MM.1S (cell line): ENCODE data around the gene ADSS1.

Experiments used
- DNase-seq: peaks from one replicate; pipeline ENCODE4 v3.0.0-alpha.2; 2015
- H2AFZ ChIP-seq: fragments of 300-600 bp; sonication (generic); 2 replicates; pipeline ENCODE4 v1.6.0; 2016; ENCODE audit warnings: antibody characterized with exemption, low read length
- H3F3A ChIP-seq: fragments of 300-600 bp; sonication (generic); 2 replicates; pipeline ENCODE4 v1.6.1; 2016; ENCODE audit warnings: mild to moderate bottlenecking, antibody characterized with exemption, low read length, moderate library complexity, mixed read lengths; ENCODE audit not compliant: insufficient read depth
- H3K27ac ChIP-seq: fragments of 300-600 bp; sonication (generic); 2 replicates; pipeline ENCODE4 v1.5.1; 2016; ENCODE audit warnings: mild to moderate bottlenecking, low read length
- H3K27me3 ChIP-seq: fragments of 300-600 bp; sonication (generic); replicated peaks from 2 replicates; pipeline ENCODE4 v1.6.0; 2016; ENCODE audit warnings: low read length; ENCODE audit not compliant: insufficient read depth
- H3K36me3 ChIP-seq: fragments of 300-600 bp; sonication (generic); replicated peaks from 2 replicates; pipeline ENCODE4 v1.6.1; 2016; ENCODE audit warnings: mild to moderate bottlenecking, low read length, mixed read lengths; ENCODE audit not compliant: insufficient read depth
- H3K4me1 ChIP-seq: fragments of 300-600 bp; sonication (generic); 2 replicates; pipeline ENCODE4 v1.6.1; 2016; ENCODE audit warnings: low read length, mixed read lengths
- H3K4me2 ChIP-seq: fragments of 300-600 bp; sonication (generic); 2 replicates; pipeline ENCODE4 v1.6.0; 2016; ENCODE audit warnings: low read depth, low read length
- H3K4me3 ChIP-seq: fragments of 300-600 bp; sonication (generic); 2 replicates; pipeline ENCODE4 v1.5.1; 2016; ENCODE audit warnings: low read length, mixed read lengths
- H3K79me2 ChIP-seq: fragments of 300-600 bp; sonication (generic); 2 replicates; pipeline ENCODE4 v1.6.1; 2016; ENCODE audit warnings: mixed run types, low read length, mixed read lengths
- H3K9ac ChIP-seq: fragments of 300-600 bp; sonication (generic); 2 replicates; pipeline ENCODE4 v1.6.1; 2016; ENCODE audit warnings: low read length, mixed read lengths
- H3K9me2 ChIP-seq: fragments of 300-600 bp; sonication (generic); replicated peaks from 2 replicates; pipeline ENCODE4 v1.6.1; 2016; ENCODE audit warnings: mild to moderate bottlenecking, low read length, mixed read lengths; ENCODE audit not compliant: insufficient read depth
- H3K9me3 ChIP-seq: fragments of 300-600 bp; sonication (generic); replicated peaks from 2 replicates; pipeline ENCODE4 v1.6.1; 2016; ENCODE audit warnings: mild to moderate bottlenecking, low read length, mixed read lengths; ENCODE audit not compliant: insufficient read depth
- H4K20me1 ChIP-seq: fragments of 300-600 bp; sonication (generic); 2 replicates; pipeline ENCODE4 v1.6.1; 2016; ENCODE audit warnings: mild to moderate bottlenecking, low read length, moderate library complexity, mixed read lengths; ENCODE audit not compliant: insufficient read depth
- EZH2 ChIP-seq: fragments of 300-600 bp; sonication (generic); optimal IDR thresholded peaks from 2 replicates; pipeline ENCODE3; 2017; ENCODE audit warnings: low read depth, mild to moderate bottlenecking, antibody characterized with exemption, low read length, mixed read lengths
- EZH2phosphoT487 ChIP-seq: fragments of 300-600 bp; sonication (generic); IDR thresholded peaks from 2 replicates; pipeline ENCODE4 v1.6.1; 2018; ENCODE audit warnings: antibody characterized with exemption, low read length
- TF ChIP-seq, protein P1 (sequence below): fragments of 300-600 bp; sonication (generic); IDR thresholded peaks from 2 replicates; pipeline ENCODE4 v1.5.1; 2016; ENCODE audit warnings: antibody characterized with exemption, low read length, mixed read lengths

The ADSS1 gene

DNA sequence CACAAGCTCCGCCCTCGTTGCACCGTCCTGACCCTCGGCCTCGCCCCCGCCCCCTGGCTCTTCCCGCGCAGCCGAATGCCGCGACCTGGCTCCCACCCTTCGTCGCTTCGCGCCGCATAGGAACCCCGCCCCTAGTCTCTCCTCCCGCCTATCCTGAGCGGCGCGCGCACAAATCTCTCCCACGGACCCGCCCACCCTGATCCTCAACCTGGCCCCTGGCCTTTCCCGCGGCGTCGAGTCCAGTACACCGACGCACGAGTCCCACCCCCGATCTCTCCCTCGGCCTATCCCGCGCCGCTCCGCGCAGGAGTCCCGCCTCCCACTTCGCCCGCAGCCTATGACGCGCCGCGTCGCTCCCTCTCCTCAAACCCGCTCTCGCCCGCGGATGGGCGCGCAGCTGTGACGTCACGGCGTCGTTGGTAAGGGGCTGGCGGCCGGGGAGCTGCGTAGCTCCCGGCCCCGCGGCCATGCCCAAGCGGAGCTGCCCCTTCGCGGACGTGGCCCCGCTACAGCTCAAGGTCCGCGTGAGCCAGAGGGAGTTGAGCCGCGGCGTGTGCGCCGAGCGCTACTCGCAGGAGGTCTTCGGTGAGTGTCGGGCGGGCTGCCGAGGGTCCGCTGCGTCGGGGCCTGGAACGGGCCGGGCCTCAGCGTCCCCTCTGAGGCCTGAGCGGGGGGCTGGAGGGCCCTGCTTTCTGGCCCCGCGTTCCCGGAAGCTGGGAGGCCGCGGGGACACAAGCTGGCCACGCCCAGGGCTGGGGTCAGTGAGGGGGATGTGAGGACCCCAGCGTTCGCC lies 28.9 kb downstream of the ADSS1 start, which contains the start of gene SIVA1:
SIVA1 (plus strand) TSS at position 413 of the 793 bp plus-strand sequence; CDS start at position 468, 55 bp downstream.
- Histone ChIP-seq H3K36me3 (no peaks in the 10 kb centered on the region), H3K9ac (peak within 1 kb of the TSS; percentile 91), H3K79me2 (peaks cover 32% of the 10 kb centered on the region), H3K4me2 (peak within 1 kb of the TSS; percentile 82), H3K9me2 (no peaks in the 10 kb centered on the region), H3K9me3 (no peaks in the 10 kb centered on the region), H4K20me1 (no peaks in the 10 kb centered on the region), H3K4me3 (peak within 1 kb of the TSS; percentile 88), H2AFZ (peak within 1 kb of the TSS; percentile 72), H3F3A (no peaks in the 10 kb centered on the region), H3K27ac (peak within 1 kb of the TSS; percentile 64; the same call in 1 of the 2 replicates), H3K4me1 (no peaks in the 10 kb centered on the region), H3K27me3 (no peaks in the 10 kb centered on the region)
- TF ChIP-seq, protein P1, sequence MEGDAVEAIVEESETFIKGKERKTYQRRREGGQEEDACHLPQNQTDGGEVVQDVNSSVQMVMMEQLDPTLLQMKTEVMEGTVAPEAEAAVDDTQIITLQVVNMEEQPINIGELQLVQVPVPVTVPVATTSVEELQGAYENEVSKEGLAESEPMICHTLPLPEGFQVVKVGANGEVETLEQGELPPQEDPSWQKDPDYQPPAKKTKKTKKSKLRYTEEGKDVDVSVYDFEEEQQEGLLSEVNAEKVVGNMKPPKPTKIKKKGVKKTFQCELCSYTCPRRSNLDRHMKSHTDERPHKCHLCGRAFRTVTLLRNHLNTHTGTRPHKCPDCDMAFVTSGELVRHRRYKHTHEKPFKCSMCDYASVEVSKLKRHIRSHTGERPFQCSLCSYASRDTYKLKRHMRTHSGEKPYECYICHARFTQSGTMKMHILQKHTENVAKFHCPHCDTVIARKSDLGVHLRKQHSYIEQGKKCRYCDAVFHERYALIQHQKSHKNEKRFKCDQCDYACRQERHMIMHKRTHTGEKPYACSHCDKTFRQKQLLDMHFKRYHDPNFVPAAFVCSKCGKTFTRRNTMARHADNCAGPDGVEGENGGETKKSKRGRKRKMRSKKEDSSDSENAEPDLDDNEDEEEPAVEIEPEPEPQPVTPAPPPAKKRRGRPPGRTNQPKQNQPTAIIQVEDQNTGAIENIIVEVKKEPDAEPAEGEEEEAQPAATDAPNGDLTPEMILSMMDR = no peak
- TF ChIP-seq EZH2phosphoT487 (no peak), EZH2 (no peak)
- peak; percentile 94 for DNase-seq

DNA sequence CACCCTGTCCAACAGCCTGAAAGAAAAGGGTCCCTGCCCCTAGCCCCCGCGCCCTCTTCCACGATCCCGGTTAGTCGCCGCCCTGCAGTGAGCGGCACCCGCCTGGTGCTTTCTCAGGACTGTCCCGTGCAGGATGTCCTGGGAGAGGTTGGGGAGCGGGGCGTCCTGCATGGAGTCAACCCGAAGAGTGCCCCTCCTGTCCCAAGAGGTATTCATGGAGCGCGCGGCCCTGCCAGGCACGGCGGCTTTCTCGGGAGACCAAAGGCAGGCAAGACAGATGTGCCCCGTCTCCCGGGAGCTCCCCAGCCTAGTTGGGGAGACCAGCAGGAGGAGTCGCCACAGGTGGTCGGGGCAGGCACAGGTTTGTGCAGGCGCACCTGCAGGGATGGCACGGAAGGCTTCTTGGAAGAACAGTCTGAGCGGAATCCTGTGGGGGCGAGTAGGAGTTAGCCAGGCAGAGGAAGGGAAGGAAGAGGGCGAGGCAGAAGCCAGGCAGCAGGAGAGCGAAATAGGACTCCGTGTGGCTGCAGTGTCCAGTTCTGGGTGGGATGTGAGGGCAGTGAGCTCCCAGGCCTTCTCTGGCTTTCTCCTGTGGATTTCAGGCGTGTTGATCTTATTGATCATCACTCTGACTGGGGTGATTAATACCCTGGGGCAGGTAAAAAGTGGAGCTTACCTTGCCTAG lies 29.6 kb downstream of the ADSS1 start:
- Histone ChIP-seq H3K36me3 (no peaks in the 10 kb centered on the region), H3K4me1 (no peaks in the 10 kb centered on the region), H3K4me2 (peak overlapping the region; percentile 82), H3K9me3 (no peaks in the 10 kb centered on the region), H3K27ac (no peak overlapping the region), H3K9me2 (no peaks in the 10 kb centered on the region), H3F3A (no peaks in the 10 kb centered on the region), H2AFZ (peak overlapping the region; percentile 53; the same call in 1 of the 2 replicates), H3K27me3 (no peaks in the 10 kb centered on the region), H3K9ac (peak overlapping the region; percentile 91), H3K79me2 (peaks cover 32% of the 10 kb centered on the region), H4K20me1 (no peaks in the 10 kb centered on the region), H3K4me3 (peak overlapping the region; percentile 88)
- TF ChIP-seq EZH2phosphoT487 = no peak
- TF ChIP-seq, protein P1 = no peak
- TF ChIP-seq EZH2 = no peak
- no peak for DNase-seq

DNA sequence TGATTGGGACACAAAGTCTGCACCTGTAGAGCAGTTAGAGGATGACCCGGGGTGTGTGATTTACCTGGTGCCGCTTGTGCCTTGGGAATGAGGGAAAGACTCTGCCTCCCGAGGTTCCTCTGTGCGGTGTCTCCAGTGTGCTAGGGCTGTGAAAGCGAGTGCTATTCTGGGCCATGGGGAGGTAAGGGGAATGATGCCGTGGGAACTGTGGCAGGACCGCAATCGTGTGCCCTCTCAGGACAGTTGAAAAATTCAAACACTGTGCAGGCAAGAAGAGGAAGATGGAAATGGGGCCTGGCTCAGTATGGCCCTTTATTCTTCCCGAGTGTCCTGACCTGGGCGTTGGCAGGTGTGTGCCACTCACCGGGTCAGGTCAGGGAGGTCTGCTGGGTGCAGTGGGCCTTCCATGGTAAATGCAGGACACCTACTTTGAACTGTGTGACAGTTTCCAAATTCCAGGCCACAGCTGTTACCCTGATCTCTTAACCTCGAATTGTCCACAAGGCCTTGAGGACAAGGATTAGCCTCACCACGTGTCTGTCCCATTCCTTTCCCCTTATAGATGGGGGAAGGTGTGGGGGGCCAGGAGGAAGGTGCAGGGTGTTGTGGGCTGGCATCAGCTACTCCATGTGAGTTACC lies 30.3 kb downstream of the ADSS1 start:
- no peaks in the 10 kb centered on the region for H3K36me3 ChIP-seq

More for the DNA sequence above, 30.3 kb downstream of the ADSS1 start:
- H3K4me2 ChIP-seq = peak overlapping the region; percentile 82; the same call in 1 of the 2 replicates
- H3K9ac ChIP-seq = peak overlapping the region; percentile 91; the same call in 1 of the 2 replicates
- H3K9me3 ChIP-seq = no peaks in the 10 kb centered on the region
- peaks cover 32% of the 10 kb centered on the region for H3K79me2 ChIP-seq
- H3K4me1 ChIP-seq = no peaks in the 10 kb centered on the region
- H3K27me3 ChIP-seq = no peaks in the 10 kb centered on the region
- H4K20me1 ChIP-seq = no peaks in the 10 kb centered on the region
- TF ChIP-seq EZH2 (no peak), EZH2phosphoT487 (no peak)
- TF ChIP-seq, protein P1 = no peak
- no peaks in the 10 kb centered on the region for H3F3A ChIP-seq
- peak overlapping the region; percentile 88 for H3K4me3 ChIP-seq
- no peaks in the 10 kb centered on the region for H3K9me2 ChIP-seq
- H3K27ac ChIP-seq = no peak overlapping the region
- H2AFZ ChIP-seq = no peak overlapping the region
- no peak for DNase-seq
